WERI-Rb-1 (cell line): ENCODE results near the gene ZNF235.
A peak's percentile ranks its signal among the peaks of the same experiment; 100 is the strongest.

ENCODE experiments used
- DNase-seq: peaks from one replicate; pipeline ENCODE4 v3.0.0-alpha.2; 2020
- H3K27ac ChIP-seq: fragments of 250-450 bp; sonication (Bioruptor Pico); 2 replicates; pipeline ENCODE4 v1.5.1; 2020; ENCODE audit warnings: mild to moderate bottlenecking, moderate library complexity
- H3K27me3 ChIP-seq: fragments of 250-450 bp; sonication (Bioruptor Pico); 2 replicates; pipeline ENCODE4 v1.5.1; 2021; ENCODE audit warnings: mild to moderate bottlenecking, low read depth, moderate library complexity; ENCODE audit not compliant: insufficient read depth, severe bottlenecking
- H3K36me3 ChIP-seq: fragments of 250-450 bp; sonication (Bioruptor Pico); 2 replicates; pipeline ENCODE4 v1.5.1; 2020; ENCODE audit warnings: mild to moderate bottlenecking, moderate library complexity
- H3K4me3 ChIP-seq: 2 replicates; pipeline ENCODE4 v1.5.1; 2011; ENCODE audit warnings: low read depth, mild to moderate bottlenecking, control low read depth, low read length
- H3K9me3 ChIP-seq: fragments of 250-450 bp; sonication (Bioruptor Pico); 2 replicates; pipeline ENCODE4 v1.5.1; 2021; ENCODE audit warnings: mild to moderate bottlenecking, moderate library complexity; ENCODE audit not compliant: severe bottlenecking
- TF ChIP-seq, protein P1 (sequence below): IDR thresholded peaks from 2 replicates; pipeline ENCODE4 v1.5.1; 2011; ENCODE audit warnings: low read depth, mild to moderate bottlenecking, control low read depth, inconsistent platforms, low read length

ZNF235 gene

DNA sequence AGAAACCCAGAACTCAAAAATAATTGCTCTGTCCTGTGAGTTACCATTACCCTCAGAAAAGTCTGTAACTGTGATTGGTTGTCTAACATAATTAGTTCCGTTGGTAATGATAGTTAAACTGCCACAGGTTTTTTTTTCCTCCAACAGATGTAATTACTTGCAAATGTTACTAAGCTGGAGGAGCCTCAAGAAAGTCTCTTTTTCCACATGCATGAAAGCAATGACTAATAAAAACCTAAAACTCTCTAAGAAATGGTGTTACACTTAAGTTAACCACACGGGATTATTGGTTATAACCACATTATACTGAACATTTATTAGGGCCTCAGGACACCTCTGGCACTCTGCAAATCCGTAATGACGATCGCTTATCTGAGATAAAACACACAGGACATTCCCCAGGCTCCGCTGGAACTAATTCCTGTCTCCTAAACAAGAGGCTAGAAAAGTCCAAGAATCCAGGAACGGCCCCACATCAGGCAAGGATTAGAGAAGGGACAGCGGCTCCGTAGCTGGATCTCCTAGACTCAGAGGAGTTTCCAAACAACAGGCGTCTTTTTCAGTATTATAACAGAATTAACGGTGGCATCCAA is 753 bp downstream of the ZNF235 start:
- Histone ChIP-seq H3K27me3 (no peaks in the 10 kb centered on the region), H3K27ac (no peak overlapping the region), H3K9me3 (no peaks in the 10 kb centered on the region), H3K36me3 (peaks cover 15% of the 10 kb centered on the region), H3K4me3 (peak overlapping the region; percentile 62)
- peak; percentile 7 for DNase-seq
- TF ChIP-seq, protein P1, sequence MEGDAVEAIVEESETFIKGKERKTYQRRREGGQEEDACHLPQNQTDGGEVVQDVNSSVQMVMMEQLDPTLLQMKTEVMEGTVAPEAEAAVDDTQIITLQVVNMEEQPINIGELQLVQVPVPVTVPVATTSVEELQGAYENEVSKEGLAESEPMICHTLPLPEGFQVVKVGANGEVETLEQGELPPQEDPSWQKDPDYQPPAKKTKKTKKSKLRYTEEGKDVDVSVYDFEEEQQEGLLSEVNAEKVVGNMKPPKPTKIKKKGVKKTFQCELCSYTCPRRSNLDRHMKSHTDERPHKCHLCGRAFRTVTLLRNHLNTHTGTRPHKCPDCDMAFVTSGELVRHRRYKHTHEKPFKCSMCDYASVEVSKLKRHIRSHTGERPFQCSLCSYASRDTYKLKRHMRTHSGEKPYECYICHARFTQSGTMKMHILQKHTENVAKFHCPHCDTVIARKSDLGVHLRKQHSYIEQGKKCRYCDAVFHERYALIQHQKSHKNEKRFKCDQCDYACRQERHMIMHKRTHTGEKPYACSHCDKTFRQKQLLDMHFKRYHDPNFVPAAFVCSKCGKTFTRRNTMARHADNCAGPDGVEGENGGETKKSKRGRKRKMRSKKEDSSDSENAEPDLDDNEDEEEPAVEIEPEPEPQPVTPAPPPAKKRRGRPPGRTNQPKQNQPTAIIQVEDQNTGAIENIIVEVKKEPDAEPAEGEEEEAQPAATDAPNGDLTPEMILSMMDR, result no peak

DNA sequence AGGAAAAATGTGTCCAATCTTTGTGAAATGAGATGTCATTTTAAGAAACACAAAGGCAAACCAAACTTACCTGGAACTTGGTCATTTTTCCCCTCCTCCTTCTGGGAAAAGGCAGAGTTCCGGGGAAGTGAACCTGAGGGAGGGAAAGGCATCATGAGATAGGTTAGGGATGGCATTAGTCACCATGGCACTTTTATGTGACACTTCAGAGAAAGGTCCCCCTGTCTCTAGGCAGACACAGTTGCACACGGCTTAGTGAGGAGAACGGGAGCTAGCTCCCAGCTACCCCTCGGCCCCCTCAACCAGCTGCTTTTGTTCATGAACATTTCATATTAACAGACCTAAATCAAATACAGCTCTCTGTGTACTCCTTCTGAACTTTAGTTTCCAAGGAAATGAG is 1.5 kb downstream of the ZNF235 start:
- Histone ChIP-seq H3K27me3 (no peaks in the 10 kb centered on the region), H3K27ac (no peak overlapping the region), H3K36me3 (peaks cover 23% of the 10 kb centered on the region), H3K9me3 (no peaks in the 10 kb centered on the region), H3K4me3 (no peak overlapping the region)
- TF ChIP-seq, protein P1, result no peak
- no peak for DNase-seq

DNA sequence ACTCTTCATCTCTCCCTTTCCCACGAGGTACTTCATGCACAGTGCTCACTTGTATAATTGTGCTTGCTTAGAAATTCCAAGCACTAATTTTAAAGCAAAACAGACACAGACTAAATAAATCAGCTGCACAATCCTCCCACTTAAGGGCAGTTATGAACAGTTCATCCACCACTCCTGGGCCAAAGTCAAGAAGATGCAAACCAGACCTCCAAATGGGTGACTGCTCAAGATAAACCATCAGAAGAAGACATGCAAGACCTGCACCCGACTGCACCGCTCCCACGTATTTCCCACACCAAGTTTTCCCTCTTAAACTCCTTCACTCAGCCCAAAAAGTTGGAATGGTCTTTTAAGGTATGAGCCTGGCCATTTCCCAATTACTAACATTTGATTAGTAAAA is 19.9 kb downstream of the ZNF235 start:
- DNase-seq, result no peak
- TF ChIP-seq, protein P1, result no peak
- Histone ChIP-seq H3K9me3 (no peaks in the 10 kb centered on the region), H3K27me3 (no peaks in the 10 kb centered on the region), H3K36me3 (peaks cover 20% of the 10 kb centered on the region), H3K4me3 (no peak overlapping the region), H3K27ac (no peak overlapping the region)

DNA sequence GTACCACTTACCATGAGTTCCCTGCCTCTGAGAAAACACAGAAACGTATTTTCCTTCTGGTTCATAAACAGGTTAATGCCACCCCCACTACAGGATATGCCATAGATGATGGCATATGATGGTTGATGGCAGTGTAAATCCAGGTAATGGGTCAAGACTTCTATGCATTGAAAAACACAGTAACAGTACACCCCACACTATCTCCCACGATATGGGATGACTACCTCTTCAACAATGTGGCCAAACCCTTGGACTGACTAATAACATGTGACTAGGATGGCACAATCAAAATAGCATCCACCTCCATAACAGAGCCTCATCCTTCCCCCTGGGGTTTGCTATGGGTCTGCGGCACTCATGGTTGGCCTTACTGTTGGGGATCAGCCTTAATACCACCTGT is 22.0 kb downstream of the ZNF235 start:
- Histone ChIP-seq H3K27me3 (no peaks in the 10 kb centered on the region), H3K36me3 (peaks cover 8% of the 10 kb centered on the region), H3K27ac (no peak overlapping the region), H3K4me3 (no peak overlapping the region), H3K9me3 (no peaks in the 10 kb centered on the region)
- no peak for DNase-seq
- TF ChIP-seq, protein P1, result no peak

DNA sequence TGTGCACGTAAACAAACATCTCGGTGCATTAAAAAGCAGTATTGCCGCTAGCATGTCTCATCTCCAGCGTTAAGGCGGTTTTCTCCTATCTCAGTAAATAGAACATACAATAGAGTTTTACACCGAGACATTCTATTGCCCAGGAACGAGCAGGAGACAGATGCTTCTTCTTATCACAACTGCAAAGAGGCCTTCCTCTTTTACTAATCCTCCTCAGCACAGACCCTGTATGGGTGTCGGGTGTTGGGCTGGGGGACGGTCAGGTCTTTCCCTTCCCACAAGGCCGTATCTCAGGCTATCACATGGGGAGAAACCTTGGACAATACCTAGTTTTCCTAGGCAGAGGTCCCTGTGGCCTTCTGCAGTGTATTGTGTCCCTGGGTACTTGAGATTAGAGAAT is 23.9 kb downstream of the ZNF235 start:
- H3K27me3 ChIP-seq, result no peaks in the 10 kb centered on the region
- no peaks in the 10 kb centered on the region for H3K9me3 ChIP-seq
- TF ChIP-seq, protein P1, result no peak
- H3K4me3 ChIP-seq, result no peak overlapping the region
- DNase-seq, result no peak
- no peaks in the 10 kb centered on the region; the same call in 1 of the 2 replicates for H3K36me3 ChIP-seq
- H3K27ac ChIP-seq, result no peak overlapping the region

DNA sequence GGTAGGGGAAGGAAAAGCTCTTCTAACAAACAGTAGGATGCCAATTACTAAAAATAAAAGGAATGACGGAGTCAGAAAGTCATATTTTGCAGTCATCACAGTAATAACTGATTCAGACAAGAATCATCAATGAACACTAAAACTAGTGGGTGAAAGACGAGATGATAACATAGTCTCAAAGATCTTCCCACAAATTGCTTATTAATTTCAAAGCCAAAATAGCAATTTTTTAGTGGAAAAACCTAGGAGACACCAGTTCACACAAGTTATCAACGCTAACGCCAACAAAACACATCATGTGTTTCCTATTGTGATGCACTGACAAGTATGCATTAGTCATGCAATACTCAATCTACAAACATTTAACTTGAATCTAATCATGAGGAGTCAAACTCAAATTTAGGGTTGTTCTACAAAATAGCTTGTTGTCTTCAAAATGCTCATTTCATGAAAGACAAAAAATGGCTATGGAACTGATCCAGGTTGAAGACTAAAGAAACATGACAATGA is 26.6 kb downstream of the ZNF235 start:
- no peaks in the 10 kb centered on the region for H3K27me3 ChIP-seq
- H3K36me3 ChIP-seq, result no peaks in the 10 kb centered on the region
- H3K27ac ChIP-seq, result no peak overlapping the region
- TF ChIP-seq, protein P1, result no peak
- H3K9me3 ChIP-seq, result no peaks in the 10 kb centered on the region
- H3K4me3 ChIP-seq, result no peak overlapping the region
- DNase-seq, result no peak
